ENCODE results near the gene CRYBA2. TPM values are rescaled to one million over a fixed set of nuclear protein-coding genes. Genes with fewer than 3 reads are reported as not detected.

Gene CRYBA2
- not detected in 2 replicates for total RNA-seq

GRCh38 chr2:218993345-218994315, at the start of gene CRYBA2:
CRYBA2 (minus strand) TSS chr2:218993422; CDS start chr2:218993176, 246 bp downstream.

GRCh38 chr2:219041252-219041651, 48.0 kb upstream of the CRYBA2 start, which contains the start of gene CFAP65:
CFAP65 (minus strand) TSS chr2:219041516; CDS start chr2:219039048, 2,468 bp downstream.

GRCh38 chr2:218985021-218985324, 8.2 kb downstream of the CRYBA2 start, which contains the start of gene FEV:
FEV (minus strand) TSS chr2:218985184; CDS start chr2:218985075, 109 bp downstream.

GRCh38 chr2:218959141-218959731, 34.0 kb downstream of the CRYBA2 start, which contains the start of gene CDK5R2:
CDK5R2 (plus strand) TSS chr2:218959666; CDS start chr2:218959821, 155 bp downstream.

Other genes with a start within 250 kb of the CRYBA2 start
- 6.8 and 13.7 TPM in 2 replicates for gene CYP27A1, start 211.3 kb downstream of the CRYBA2 start, total RNA-seq
- 0.10 and 0.52 TPM in 2 replicates for gene PRKAG3, start 161.6 kb downstream of the CRYBA2 start, total RNA-seq
- not detected in 2 replicates for gene WNT6, start 133.6 kb downstream of the CRYBA2 start, total RNA-seq
- gene WNT10A, start 112.6 kb downstream of the CRYBA2 start, total RNA-seq, result not detected in 2 replicates
- gene CDK5R2, start 33.8 kb downstream of the CRYBA2 start, total RNA-seq, result not detected in 2 replicates
- not detected in 2 replicates for gene FEV, start 8.2 kb downstream of the CRYBA2 start, total RNA-seq
- 0.03 TPM in 1 of 2 replicates, not detected in the other for gene CFAP65, start 48.1 kb upstream of the CRYBA2 start, total RNA-seq
- not detected in 2 replicates for gene IHH, start 67.5 kb upstream of the CRYBA2 start, total RNA-seq
- gene NHEJ1, start 167.4 kb upstream of the CRYBA2 start, total RNA-seq, result 18.5 and 22.0 TPM in 2 replicates
- gene SLC23A3, start 176.6 kb upstream of the CRYBA2 start, total RNA-seq, result 2.9 and 8.1 TPM in 2 replicates
- gene CNPPD1, start 183.5 kb upstream of the CRYBA2 start, total RNA-seq, result 31.5 and 43.7 TPM in 2 replicates
- 75.5 and 88.8 TPM in 2 replicates for gene RETREG2, start 184.9 kb upstream of the CRYBA2 start, total RNA-seq
- gene ZFAND2B, start 213.4 kb upstream of the CRYBA2 start, total RNA-seq, result 18.1 and 26.0 TPM in 2 replicates
- 69.9 and 77.9 TPM in 2 replicates for gene ABCB6, start 225.5 kb upstream of the CRYBA2 start, total RNA-seq
- 73.2 and 73.7 TPM in 2 replicates for gene ATG9A, start 236.2 kb upstream of the CRYBA2 start, total RNA-seq
- 41.4 and 52.1 TPM in 2 replicates for gene ANKZF1, start 236.4 kb upstream of the CRYBA2 start, total RNA-seq

Measured in smooth muscle cell of the pulmonary artery (primary cell).